Mammary epithelial cell (primary cell): Measurements from ENCODE around the gene TSPAN18.

Experiments used
- CTCF ChIP-seq, 2 donors: IDR thresholded peaks in 1 of 2; conservative IDR thresholded peaks in 1 of 2; 2 replicates each; pipeline ENCODE4 v1.5.1; 2011 to 2012; ENCODE audit warnings: inconsistent platforms in 2 of 2, low read length in 2 of 2, mild to moderate bottlenecking in 2 of 2, control low read depth in 1 of 2, low read depth in 1 of 2; ENCODE audit not compliant: insufficient read depth in 1 of 2; ENCODE audit errors: extremely low read depth in 1 of 2
- EZH2 ChIP-seq: IDR thresholded peaks from 2 replicates; pipeline ENCODE4 v1.6.1; 2012; ENCODE audit warnings: low read length, inconsistent platforms, borderline replicate concordance

GRCh38 chr11:44979543-44980399 lies 253.0 kb downstream of the TSPAN18 start:
- no peak for TF ChIP-seq EZH2
- TF ChIP-seq CTCF (conservative IDR thresholded peaks at IDR 0.05 in 1 of 2, IDR thresholded peaks at IDR 0.05 in 1 of 2; ENCODE audit: extremely low read depth in 1 of 2, insufficient read depth in 1 of 2, low read depth in 1 of 2, low read length in 2 of 2) = no peak
